ENCODE data around the gene CD96.

DNA sequence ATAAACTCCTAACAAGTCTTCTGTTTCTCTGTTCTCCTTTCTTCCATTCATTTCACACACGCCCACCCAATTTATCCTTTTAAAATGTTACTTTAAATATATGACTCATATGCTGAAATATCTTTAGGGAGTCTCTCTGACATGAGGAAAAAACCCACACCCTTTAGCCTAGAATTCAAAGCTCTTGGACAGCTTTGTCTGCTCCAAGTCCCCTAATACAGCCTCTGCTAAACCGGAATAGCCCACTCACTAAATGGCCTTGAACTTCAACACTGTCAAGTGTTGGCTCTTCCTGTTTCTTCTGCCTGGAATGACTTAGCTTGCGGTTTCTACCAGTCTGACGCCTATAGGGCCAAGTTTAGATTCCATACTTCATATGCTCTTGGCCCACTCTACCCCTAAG is 3.3 kb upstream of the CD96 start:
- TF ChIP-seq EZH2 (IDR thresholded peaks at IDR 0.05; ENCODE audit: borderline replicate concordance, low read depth, low read length, severe bottlenecking) (no peak), POLR2A (IDR thresholded peaks at IDR 0.05; ENCODE audit: low read depth, low read length) (no peak), MAX (IDR thresholded peaks at IDR 0.05; ENCODE audit: insufficient read depth, insufficient read length) (no peak)
- TF ChIP-seq, protein P1, sequence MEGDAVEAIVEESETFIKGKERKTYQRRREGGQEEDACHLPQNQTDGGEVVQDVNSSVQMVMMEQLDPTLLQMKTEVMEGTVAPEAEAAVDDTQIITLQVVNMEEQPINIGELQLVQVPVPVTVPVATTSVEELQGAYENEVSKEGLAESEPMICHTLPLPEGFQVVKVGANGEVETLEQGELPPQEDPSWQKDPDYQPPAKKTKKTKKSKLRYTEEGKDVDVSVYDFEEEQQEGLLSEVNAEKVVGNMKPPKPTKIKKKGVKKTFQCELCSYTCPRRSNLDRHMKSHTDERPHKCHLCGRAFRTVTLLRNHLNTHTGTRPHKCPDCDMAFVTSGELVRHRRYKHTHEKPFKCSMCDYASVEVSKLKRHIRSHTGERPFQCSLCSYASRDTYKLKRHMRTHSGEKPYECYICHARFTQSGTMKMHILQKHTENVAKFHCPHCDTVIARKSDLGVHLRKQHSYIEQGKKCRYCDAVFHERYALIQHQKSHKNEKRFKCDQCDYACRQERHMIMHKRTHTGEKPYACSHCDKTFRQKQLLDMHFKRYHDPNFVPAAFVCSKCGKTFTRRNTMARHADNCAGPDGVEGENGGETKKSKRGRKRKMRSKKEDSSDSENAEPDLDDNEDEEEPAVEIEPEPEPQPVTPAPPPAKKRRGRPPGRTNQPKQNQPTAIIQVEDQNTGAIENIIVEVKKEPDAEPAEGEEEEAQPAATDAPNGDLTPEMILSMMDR (IDR thresholded peaks at IDR 0.05; ENCODE audit: extremely low read depth in 1 of 2, insufficient read depth in 1 of 2, low read depth in 1 of 2, low read length in 2 of 2), result no peak

Measured in endothelial cell of umbilical vein (primary cell).